ENCODE results near the gene S100A3.

DNA sequence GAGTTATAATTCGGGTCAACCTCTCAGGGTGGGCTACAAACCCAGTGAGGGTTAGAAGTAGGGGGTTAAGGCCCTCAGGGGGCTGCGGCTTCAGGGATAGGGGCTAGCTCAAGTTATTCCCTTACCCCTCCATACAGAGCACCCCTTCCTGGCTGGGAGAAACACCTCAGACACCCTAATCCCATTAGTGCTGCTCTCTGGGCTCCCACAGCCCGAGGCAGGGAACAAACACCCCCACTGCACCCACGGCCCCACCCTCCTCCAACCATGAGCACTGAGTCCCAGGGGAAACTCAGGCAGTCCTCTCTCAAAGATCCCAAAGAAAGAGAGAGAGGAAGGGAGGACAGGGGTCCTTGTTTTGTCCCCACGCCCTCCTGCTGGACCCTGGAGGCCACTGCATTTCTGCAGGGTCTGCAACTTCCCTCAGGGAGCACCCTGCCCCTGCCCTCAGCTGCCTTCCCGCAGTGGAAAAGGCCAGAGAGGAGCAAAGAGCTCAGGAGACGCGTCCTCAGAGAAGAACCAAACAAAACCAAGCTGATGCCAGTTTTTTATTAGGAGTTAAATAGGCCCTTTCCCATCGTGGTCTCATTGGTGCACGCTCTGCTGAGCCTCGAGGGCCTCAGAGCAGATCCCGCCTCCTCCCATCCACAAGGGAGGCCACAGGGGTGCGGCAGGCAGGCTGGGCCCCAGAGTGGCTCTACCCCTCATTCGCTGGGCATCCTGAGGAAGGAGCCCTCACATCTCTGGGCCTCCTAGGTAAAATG, 2.1 kb downstream of the S100A3 start:
- TF ChIP-seq CTCF (IDR thresholded peaks at IDR 0.05; ENCODE audit: insufficient read depth, low read length, poor library complexity, severe bottlenecking) (no peak), EZH2phosphoT487 (conservative IDR thresholded peaks at IDR 0.05; ENCODE audit: low read length) (no peak)

All from SU-DHL-6 (cell line).